Measurements from ENCODE around the gene MMP24OS.
A peak's percentile ranks its signal among the peaks of the same experiment; 100 is the strongest.

Gene MMP24OS

GRCh38 chr20:35291654-35292503 is 14.0 kb upstream of the MMP24OS start, which contains the start of gene FAM83C:
Gene FAM83C, minus strand, starts transcription at chr20:35292425. Its CDS starts 121 bp downstream, at chr20:35292304.
- DNase-seq (ENCODE audit: low spot score): no peak

DNA sequence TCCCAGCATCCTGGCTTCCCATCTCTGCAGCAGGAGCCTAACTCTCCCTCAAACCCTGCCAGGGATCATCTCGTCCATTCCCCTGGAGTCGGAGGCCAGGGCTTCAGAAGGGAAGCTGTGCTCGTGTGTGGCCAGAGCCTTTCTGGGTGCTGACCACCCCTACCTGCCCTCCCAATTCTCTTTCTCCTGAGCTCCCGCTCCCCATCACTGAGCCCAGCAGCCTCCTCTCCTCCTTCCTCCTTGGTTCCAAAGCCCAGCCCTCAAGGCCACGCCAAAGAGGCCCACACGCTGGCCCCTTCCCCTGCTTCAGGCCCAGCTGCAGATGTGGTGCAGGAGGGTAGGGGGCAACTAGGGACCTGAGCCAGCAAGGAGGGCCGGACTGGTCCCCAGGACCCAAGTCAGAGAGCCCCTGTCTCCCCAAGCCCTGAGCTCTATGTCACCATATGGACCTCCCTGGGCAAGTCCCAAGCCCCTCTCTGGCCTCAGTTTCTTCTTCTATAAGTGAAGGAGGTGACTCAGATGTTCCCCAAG is 13.0 kb upstream of the MMP24OS start:
- DNase-seq (ENCODE audit: low spot score): no peak

- DNase-seq (ENCODE audit: low spot score): no peak
Measured at GRCh38 chr20:35290186-35290886, 12.4 kb upstream of the MMP24OS start.

DNA sequence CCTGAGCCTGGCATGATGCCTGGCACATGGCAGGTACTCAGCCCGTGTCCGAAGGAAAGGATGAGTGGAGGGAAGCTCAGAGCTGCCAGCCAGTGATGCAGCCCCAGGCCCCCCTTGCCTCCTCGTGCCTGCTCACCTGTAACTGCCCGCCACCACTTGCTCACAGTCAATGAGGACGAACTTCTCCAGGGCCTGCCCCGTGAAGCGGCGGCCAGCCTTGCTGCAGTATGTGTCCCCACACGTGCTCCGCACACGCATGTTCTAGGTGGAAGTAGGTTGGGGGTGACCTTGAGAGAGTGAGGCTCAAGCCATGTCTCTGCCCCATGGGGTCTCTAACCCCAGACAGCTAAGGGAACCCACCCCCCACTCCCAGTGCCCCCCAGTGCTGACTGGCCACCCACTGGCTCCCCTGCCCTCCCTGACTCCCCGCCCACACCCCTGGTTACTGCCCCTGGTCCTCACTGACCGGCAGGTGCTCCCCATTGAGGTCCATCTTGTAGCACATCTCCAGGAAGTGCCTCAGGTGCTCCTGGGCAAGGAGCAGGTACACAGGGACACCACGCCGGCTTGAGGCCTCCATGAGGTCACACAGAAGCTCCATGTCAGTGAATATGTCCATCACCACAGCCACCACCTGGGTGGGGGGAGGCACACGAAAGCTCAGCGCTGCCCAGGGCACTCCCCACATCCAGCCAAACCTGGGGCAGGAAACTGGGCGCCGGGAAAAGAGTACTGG is 10.6 kb upstream of the MMP24OS start:
- DNase-seq (ENCODE audit: low spot score): no peak

- no peak for DNase-seq (ENCODE audit: low spot score)
Measured at GRCh38 chr20:35287509-35288324, 9.8 kb upstream of the MMP24OS start.

GRCh38 chr20:35286899-35287508 is 9.1 kb upstream of the MMP24OS start:
- DNase-seq (ENCODE audit: low spot score): no peak

DNA sequence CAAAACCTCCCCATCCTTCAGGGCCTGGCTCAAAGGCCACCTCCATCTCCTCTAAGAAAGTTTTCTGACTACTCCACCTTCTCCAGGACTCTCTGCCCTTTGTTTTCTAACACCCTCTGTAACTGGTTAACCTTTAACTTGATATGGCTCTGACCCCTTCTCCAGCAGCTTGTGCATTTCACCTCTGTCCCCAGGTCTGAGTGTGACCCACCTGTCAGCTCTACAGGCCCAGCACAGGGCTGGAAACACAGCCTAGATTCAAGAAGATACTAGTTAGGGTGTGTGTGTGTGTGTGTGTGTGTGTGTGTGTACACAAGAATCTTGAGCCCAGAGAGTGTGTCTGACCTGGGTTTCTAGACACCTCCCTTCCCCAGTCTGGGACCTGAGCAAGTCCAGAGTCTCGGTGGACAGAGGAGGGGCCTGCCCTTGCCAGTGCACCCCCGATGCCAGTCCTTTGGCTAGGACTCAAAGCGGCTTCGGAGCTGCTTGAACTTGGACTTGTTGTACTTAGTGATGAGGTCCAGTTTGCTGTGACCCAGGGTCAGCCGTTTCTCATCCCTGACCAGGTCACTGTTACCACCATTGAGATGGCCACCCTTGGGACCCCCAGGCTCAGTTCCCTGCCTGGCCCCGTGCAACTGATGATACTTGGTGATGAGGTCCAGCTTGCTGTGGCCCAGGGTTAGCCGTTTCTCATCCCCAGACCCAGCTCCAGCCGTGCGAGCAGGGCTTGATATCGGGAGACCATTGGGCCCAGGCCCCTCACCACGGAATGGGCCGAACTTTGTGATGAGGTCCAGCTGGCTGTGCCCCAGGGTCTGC is 8.4 kb upstream of the MMP24OS start:
- no peak for DNase-seq (ENCODE audit: low spot score)

DNA sequence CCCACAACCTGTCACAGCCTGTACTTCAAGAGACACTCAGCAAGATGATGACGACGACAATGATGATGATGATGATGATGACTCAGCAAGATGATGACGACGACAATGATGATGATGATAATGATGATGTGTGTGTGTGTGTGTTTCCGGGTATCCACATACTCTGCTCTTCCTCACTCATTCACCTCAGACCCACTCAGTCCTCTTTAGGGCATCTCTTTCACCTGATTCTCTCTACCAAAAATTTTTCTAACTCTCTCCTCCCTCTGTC is 7.8 kb upstream of the MMP24OS start:
- no peak for DNase-seq (ENCODE audit: low spot score)

DNA sequence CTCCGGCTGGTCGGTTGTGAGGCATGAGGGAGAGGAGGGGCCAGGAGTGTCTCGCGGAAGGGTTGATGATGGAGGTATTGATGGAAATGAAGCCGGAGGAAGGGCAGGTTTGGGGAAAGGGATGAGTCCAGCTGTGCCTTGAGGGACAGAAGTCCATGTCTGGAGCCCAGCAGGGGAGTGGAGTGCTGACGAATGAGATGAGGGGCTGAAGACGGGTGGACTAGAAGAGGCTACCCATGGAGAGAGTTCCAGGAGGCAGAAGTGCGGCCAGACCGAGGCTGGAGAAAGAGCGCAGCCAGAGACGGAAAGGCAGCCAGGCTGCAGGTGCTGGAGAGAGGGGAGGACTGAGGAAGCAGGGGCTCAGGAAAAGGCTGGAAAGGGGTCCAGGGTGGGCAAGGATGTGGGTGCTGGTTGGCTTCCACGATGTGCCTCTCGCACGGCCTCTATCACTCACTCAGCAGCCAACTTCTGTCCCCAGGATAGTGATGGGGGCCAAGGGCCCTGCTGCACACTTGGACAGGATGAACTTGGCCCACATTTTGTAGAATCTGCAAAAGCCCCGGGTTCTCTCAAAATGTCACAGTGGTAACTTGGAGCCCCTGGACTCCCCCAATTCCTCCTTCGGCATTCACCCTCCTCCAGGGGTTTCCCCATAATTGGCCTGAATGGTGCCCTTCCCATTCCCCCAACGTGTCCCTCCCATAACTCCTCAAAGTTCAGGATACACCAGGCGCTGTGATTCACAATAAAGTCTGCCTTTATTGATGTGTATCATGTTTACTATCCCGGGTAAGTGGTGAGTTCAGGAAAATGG is 7.3 kb upstream of the MMP24OS start:
- DNase-seq (ENCODE audit: low spot score): no peak

GRCh38 chr20:35284267-35284991 is 6.5 kb upstream of the MMP24OS start, which contains the start of gene EIF6:
Gene EIF6, minus strand, starts transcription at chr20:35284772. Its CDS starts 285 bp downstream, at chr20:35284487.
- peak; percentile 92 for DNase-seq (ENCODE audit: low spot score)

DNA sequence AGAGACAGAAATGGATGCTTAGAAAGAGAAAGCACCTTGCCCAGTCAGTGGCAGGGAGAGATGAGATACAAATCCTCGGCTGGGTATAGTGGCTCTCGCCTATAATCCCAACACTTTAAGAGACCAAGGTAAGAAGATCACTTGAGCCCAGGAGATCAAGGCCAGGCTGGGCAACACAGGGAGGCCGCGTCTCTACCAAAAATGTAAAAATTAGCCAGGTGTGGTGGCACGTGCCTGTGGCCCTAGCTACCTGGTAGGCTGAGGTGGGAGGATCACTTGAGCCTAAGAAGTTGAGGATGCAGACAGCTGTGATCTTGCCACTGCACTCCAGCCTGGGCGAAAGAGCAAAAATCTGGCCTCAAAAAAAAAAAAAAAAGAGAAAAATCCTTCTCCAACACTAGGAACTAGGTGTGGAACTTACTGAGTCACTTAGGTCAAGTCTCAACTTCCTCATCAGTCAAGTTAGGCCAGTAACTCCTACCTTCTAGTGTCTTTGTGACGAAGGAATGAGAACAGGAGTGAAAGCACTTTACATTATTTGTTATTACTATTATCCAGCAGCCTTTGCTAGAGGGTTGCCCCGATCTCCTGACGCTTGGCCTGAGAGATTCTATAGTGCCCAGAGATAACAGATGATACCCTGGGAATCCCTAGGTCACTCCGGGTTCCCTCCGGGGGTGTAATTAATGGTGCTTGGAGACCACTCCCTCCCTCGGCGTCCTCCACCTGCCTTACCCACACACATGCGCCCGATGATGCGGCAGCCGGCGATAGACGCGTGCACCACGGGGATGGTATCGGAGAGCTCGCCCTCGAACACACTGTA is 5.7 kb upstream of the MMP24OS start:
- DNase-seq (ENCODE audit: low spot score): no peak

- DNase-seq (ENCODE audit: low spot score): no peak
Measured at GRCh38 chr20:35281506-35282101, 3.7 kb upstream of the MMP24OS start.

GRCh38 chr20:35280523-35280922 is 2.6 kb upstream of the MMP24OS start:
- no peak for DNase-seq (ENCODE audit: low spot score)

DNA sequence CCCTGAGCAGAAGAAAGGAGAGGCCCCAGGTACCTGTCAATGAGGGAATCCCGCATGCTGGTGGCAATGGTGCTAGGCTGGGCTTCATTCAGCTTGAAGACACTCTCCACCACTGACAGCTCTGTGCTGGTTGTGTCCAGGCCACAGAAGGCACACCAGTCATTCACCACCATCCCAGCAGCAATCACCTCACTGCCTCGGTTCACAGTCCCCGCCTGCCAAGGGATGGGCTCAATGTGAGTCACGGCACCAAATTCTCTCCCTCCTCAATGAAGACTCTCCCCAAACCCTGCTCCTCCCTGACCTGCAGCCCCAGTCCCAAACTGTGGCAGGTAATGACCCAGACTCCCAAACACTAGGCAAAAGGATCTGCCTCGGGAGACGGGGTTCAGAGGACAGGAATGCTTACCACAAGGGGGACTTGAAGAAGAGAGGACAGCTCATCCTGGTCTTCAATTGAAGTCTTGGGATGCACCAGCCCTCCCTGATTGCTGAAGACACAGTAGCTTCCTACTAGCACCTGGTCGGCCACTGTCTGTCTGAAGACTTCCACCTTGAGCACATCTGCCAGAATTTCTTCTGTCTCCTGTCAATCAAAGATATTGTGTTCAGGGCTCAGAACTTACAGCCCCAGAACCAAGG is 1.7 kb upstream of the MMP24OS start:
- DNase-seq (ENCODE audit: low spot score): no peak

DNA sequence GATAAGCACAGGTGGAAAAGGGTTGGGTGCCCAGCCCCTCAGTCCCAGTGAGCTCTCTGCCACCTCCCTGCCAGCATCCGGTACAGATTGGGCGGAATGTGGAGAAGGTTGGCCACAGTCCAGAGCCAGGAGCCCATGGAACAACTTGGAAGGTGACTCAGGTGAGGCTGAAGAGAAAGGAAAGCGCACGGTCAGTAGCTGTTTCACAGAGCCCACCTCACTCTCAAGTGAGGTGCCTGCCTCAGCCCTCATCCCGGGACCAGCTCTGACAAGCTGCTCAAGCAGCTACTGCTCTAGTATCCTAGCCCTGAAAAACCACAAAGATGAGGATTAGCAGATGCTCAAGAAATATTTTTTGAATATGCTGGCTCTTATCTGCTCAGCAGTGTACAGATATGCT is 1.1 kb upstream of the MMP24OS start:
- DNase-seq (ENCODE audit: low spot score): no peak

DNA sequence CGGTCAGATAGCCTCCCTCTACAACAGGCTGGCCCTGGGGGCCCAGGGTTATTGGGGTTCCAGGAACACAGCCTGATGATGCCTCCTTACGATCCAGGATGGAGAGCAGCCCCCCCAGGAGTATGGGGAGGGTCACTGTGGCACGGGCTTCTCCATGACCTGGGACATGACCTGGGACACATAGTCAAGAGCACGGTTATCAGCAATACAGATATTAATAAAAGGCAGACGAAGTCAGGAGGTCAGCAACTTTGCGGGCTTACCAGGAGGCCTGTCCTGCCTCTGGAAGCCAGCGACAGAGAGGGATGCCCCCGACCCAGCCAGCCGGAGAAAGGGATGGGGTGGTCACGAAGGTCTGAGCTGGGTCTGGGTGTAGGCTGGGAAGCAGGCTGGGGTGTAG is 795 bp downstream of the MMP24OS start:
- no peak for DNase-seq (ENCODE audit: low spot score)

- DNase-seq (ENCODE audit: low spot score): no peak
Measured at GRCh38 chr20:35276408-35276807, 1.5 kb downstream of the MMP24OS start.

All from left forelimb (tissue), 1 donor.